Ovary (tissue), 10 donors: ENCODE measurements around the gene GPATCH3. TPM values are rescaled to one million over a fixed set of nuclear protein-coding genes. Genes with fewer than 3 reads are reported as not detected.
"Not testable (repeated sequence)": the region's sequence is repeated elsewhere in the genome, so short reads cannot be mapped to it uniquely, and the experiment has no call there.

Experiments
- DNase-seq, 5 donors: peaks; one replicate each; pipeline ENCODE4 v3.0.0-alpha.2; 2019 to 2020
- H3K27ac ChIP-seq, 2 donors: fragments of 200-600 bp; one replicate each; pipeline versions ENCODE4 v1.5.1 to v1.8.0; 2019 to 2022
- H3K27me3 ChIP-seq: fragments of 200-600 bp; one replicate; pipeline ENCODE4 v1.8.0; 2022
- H3K36me3 ChIP-seq: fragments of 200-600 bp; sonication (generic); one replicate; pipeline ENCODE4 v1.5.1; 2019
- H3K4me1 ChIP-seq: one replicate; pipeline ENCODE4 v1.8.1; 2013; ENCODE audit warnings: mild to moderate bottlenecking, moderate library complexity; ENCODE audit not compliant: insufficient read depth
- H3K4me3 ChIP-seq: fragments of 200-600 bp; sonication (generic); one replicate; pipeline ENCODE4 v1.5.1; 2017
- H3K9me3 ChIP-seq, 2 donors: fragments of 200-600 bp in 1 of 2; sonication (generic) in 1 of 2; one replicate each; pipeline versions ENCODE4 v1.5.1 to v1.8.1; 2013 to 2019; ENCODE audit warnings: mild to moderate bottlenecking in 1 of 2, moderate library complexity in 1 of 2
- EP300 ChIP-seq: sonication (generic); formaldehyde crosslinking; IDR thresholded peaks from one replicate; pipeline ENCODE4 v1.6.1; 2017; ENCODE audit warnings: antibody characterized with exemption
- POLR2A ChIP-seq: fragments of 450-650 bp; IDR thresholded peaks from one replicate; pipeline ENCODE4 v1.6.1; 2017; ENCODE audit warnings: antibody characterized with exemption, mild to moderate bottlenecking, moderate library complexity
- WGBS, 3 donors: extraction: QIAGEN DNeasy Blood & Tissue Kit in 1 of 3; methylation state at CpG; one replicate each; pipeline versions ENCODE4 v1.1.5 to v1.1.7; 2013 to 2017; 5-methylcytosine and 5-hydroxymethylcytosine counted together
- intact Hi-C, 4 donors: fragments of 100-400 bp; cut with DNase I; formaldehyde crosslinking; loops; one replicate each; pipeline versions ENCODE4 v1.11.0 to v1.15.1; 2022 to 2023
- long read RNA-seq, 3 donors: library from polyadenylated mRNA in 2 of 3; unstranded in 2 of 3; transcript quantifications; one replicate each; pipeline ENCODE4 v2.0.0 and lab custom pipeline, GENCODE V29; 2021 to 2026
- polyA plus RNA-seq, 2 donors: library from polyadenylated mRNA; stranded (reverse); fragments of 200-250 nt in 1 of 2; fragments of 350-450 nt in 1 of 2; fragmentation: Illumina TruSeq in 1 of 2; extraction: RNeasy Lipid Tissue Mini Kit (QIAGEN cat#74804) in 1 of 2; gene quantifications; one replicate each; pipeline ENCODE4 v1.2.3, GENCODE V29; 2013 to 2014
- total RNA-seq, 7 donors: library from RNA; depleted of rRNA in 2 of 7; stranded (reverse); fragments of >200 nt in 2 of 7; fragmentation: NEBNext Ultra II Directional in 3 of 7; extraction: Animal tissue kit (Norgen Biotek cat#: 25700) in 3 of 7; gene quantifications; one replicate each; pipeline versions ENCODE4 v1.1.0 to v1.2.4, GENCODE V29; 2016 to 2023
- TF ChIP-seq, protein P1 (sequence below), 3 donors: fragments of 450-650 bp in 2 of 3; fragments of 200-600 bp in 1 of 3; IDR thresholded peaks; one replicate each; pipeline versions ENCODE4 v1.5.1 to v1.8.0; 2016 to 2022; ENCODE audit warnings: antibody characterized with exemption in 3 of 3, mild to moderate bottlenecking in 1 of 3
- donor health status: DM: no; HTN: no; CAD: no; lungs with moderate emphysema.
- donor health status: DM: no; HTN: no; CAD: no.
- donor health status: Bipolar disorder and iron deficiency.
- donor health status: DM: yes; HTN: yes; CAD: no.
- donor health status: DM: no; HTN: no; CAD: no.
- donor health status: DM: yes; HTN: yes; CAD: no.

The GPATCH3 gene
- total RNA-seq (10 to 100 TPM in 5 of 7 donors, 1 to 10 TPM in 2; 3.1 to 16.4 (median 11.3) TPM), polyA plus RNA-seq (1 to 10 TPM; 7.6 to 9.6 TPM)
- long read RNA-seq, donor 1, transcript GPATCH3-201 (7 exons, 2,123 nt), result major isoform, 90 of 103 reads
- long read RNA-seq, donor 1, partial matches to known transcripts, result 9 of 103 reads
- long read RNA-seq, donor 1, other reads (novel, unspliced or antisense), result 4 of 103 reads
- long read RNA-seq, donor 2, transcript GPATCH3-201 (7 exons, 2,123 nt), result major isoform, 7 of 8 reads
- long read RNA-seq, donor 2, partial matches to known transcripts, result 0 of 8 reads
- long read RNA-seq, donor 2, other reads (novel, unspliced or antisense), result 0 of 8 reads
- long read RNA-seq, donor 3, transcript GPATCH3-201 (7 exons, 2,123 nt), result major isoform, 13 of 23 reads
- long read RNA-seq, donor 3, partial matches to known transcripts, result 1 of 23 reads
- long read RNA-seq, donor 3, other reads (novel, unspliced or antisense), result 9 of 23 reads

DNA sequence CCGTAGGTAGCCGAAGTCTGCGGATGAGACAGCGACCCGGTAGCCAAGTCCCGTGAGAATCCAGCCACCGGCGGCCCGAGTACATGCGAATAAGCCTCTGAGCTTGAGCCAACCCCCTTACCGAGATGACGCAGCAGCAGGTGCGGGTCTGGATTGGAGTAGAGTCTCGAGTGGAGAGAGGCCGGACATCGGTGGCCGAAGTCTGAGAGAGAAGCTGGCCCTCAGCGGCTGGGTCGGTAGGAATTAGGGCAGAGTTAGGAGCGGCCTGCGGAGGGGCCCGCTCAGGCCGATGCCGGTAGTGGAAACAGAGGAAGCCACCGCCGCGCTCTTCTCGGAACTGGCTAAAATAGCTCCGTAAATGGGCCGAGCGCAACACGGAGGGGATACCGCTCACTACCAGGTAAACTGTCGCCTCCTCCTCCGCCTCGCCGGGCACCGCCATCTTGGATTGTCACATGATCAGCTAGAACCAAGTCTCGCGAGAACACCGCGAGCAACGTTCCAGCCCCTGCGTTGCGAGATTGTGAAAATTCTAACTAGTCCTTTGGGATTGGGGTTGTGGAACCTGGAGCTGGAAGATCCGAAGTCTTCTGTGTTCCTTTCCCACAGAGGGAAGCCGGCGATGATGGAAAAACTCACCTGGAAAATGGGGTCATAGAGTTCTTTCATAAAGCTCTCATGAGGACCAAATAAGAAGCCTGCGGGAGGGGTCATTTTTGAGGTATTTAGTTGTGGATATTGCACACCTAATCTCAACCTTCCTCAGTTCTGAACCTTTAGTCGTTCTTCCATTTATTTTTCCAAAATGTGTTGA is at the start of gene GPATCH3:
GPATCH3 (minus strand) TSS at position 467 of the 814 bp plus-strand sequence; CDS start at position 442, 25 bp downstream.
- intact Hi-C loops, result no loop called here
- H3K36me3 ChIP-seq, result no peaks in the 10 kb centered on the region
- no peak for TF ChIP-seq EP300
- TF ChIP-seq, protein P1, sequence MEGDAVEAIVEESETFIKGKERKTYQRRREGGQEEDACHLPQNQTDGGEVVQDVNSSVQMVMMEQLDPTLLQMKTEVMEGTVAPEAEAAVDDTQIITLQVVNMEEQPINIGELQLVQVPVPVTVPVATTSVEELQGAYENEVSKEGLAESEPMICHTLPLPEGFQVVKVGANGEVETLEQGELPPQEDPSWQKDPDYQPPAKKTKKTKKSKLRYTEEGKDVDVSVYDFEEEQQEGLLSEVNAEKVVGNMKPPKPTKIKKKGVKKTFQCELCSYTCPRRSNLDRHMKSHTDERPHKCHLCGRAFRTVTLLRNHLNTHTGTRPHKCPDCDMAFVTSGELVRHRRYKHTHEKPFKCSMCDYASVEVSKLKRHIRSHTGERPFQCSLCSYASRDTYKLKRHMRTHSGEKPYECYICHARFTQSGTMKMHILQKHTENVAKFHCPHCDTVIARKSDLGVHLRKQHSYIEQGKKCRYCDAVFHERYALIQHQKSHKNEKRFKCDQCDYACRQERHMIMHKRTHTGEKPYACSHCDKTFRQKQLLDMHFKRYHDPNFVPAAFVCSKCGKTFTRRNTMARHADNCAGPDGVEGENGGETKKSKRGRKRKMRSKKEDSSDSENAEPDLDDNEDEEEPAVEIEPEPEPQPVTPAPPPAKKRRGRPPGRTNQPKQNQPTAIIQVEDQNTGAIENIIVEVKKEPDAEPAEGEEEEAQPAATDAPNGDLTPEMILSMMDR (IDR thresholded peaks at IDR 0.05), result no peak
- no peak for TF ChIP-seq POLR2A
- peak within 1 kb of the TSS; percentile 99 for H3K4me3 ChIP-seq
- peaks cover 2% of the 10 kb centered on the region for H3K4me1 ChIP-seq
- peak; percentile 91 to 96 (median 95) for DNase-seq
- no peaks in the 10 kb centered on the region for H3K9me3 ChIP-seq
- no peaks in the 10 kb centered on the region for H3K27me3 ChIP-seq
- WGBS, 3 donors, result 0 to 1% (median 0%) methylated on average over 50 of the region's 50 CpGs
- H3K27ac ChIP-seq, result peak within 1 kb of the TSS; percentile 17 to 54

- Histone ChIP-seq H3K4me3 (no peak overlapping the region), H3K4me1 (peaks cover 2% of the 10 kb centered on the region), H3K9me3 (no peaks in the 10 kb centered on the region), H3K27me3 (no peaks in the 10 kb centered on the region), H3K27ac (no peak overlapping the region), H3K36me3 (no peaks in the 10 kb centered on the region)
- TF ChIP-seq EP300, result no peak
- TF ChIP-seq, protein P1 (IDR thresholded peaks at IDR 0.05), result no peak
- no peak for TF ChIP-seq POLR2A
- intact Hi-C loops, result no loop called here
- no peak for DNase-seq
- WGBS, 3 donors, result 62 to 75% (median 73%) methylated on average over 3 of the region's 3 CpGs
These were observed 49.7 kb upstream of the GPATCH3 start for GRCh38 chr1:26949926-26950319.

DNA sequence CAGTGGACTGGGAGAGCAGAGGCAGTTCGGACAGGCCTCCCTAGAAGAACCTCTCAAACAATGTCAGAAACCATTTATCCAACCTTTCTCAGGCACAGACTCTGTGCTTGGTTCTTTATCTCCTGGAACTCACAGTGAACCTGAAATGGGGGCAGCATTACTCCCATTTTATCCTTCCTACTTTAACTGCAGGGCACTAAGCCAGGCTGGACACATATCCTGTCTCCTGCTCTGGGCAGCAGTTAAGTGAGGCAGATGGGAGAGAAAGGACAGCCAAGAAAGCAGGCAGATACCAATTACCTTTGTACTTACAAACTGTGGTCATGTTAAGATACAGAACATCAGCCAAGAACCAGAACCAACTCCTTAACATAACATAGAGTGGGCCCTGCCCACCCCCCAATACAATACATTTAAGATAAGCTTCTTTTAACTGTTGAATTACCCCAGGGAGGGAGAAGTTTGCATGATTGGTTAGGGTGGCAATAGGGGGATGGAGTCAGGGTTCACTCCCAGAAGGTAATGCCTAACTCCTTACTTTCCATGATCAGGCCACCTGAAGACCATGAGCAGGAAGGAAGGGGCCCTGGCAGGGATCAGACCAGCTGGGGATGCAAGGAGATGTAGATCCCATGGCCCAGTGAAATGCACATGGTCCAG is 49.1 kb upstream of the GPATCH3 start:
- DNase-seq, result no peak
- Histone ChIP-seq H3K27me3 (no peaks in the 10 kb centered on the region), H3K27ac (no peak overlapping the region), H3K9me3 (no peaks in the 10 kb centered on the region), H3K4me3 (no peak overlapping the region), H3K4me1 (peaks cover 2% of the 10 kb centered on the region), H3K36me3 (no peaks in the 10 kb centered on the region)
- TF ChIP-seq, protein P1 (IDR thresholded peaks at IDR 0.05), result no peak
- TF ChIP-seq POLR2A (no peak), EP300 (no peak)
- WGBS, 3 donors, result 22 to 32% (median 25%) methylated on average over 1 of the region's 1 CpG
- intact Hi-C loops, result no loop called here

GRCh38 chr1:26948725-26949057 is 48.4 kb upstream of the GPATCH3 start:
- DNase-seq, H3K27ac ChIP-seq, H3K9me3 ChIP-seq, intact Hi-C loops, H3K36me3 ChIP-seq, H3K27me3 ChIP-seq, H3K4me1 ChIP-seq, H3K4me3 ChIP-seq: not testable (repeated sequence)
- WGBS, 3 donors, result 88 to 90% (median 89%) methylated on average over 16 of the region's 16 CpGs
